Right lobe of liver (tissue), 6 donors: ENCODE results near the gene CACNA2D1. TPM values are rescaled to one million over a fixed set of nuclear protein-coding genes. Genes with fewer than 3 reads are reported as not detected.

Experiments used
- ATAC-seq, 4 donors: fragments of 200-7000 bp; cut with Tn5 transposase; one replicate each; pipeline ENCODE4 v1.9.1; 2020; ENCODE audit warnings: mild to moderate bottlenecking in 4 of 4, moderate library complexity in 4 of 4
- DNase-seq, 3 donors: peaks; one replicate each; pipeline ENCODE4 v3.0.0-alpha.2; 2020
- H3K27ac ChIP-seq, 3 donors: fragments of 200-600 bp; one replicate each; pipeline ENCODE4 v1.8.0; 2022
- H3K27me3 ChIP-seq, 2 donors: fragments of 200-600 bp; one replicate each; pipeline ENCODE4 v1.8.0; 2022
- H3K36me3 ChIP-seq, 4 donors: fragments of 200-600 bp; sonication (generic) in 1 of 4; one replicate each; pipeline versions ENCODE4 v1.5.1 to v1.8.0; 2017 to 2022; ENCODE audit warnings: control low read depth in 1 of 4
- H3K4me1 ChIP-seq, 4 donors: fragments of 200-600 bp; sonication (generic) in 1 of 4; one replicate each; pipeline versions ENCODE4 v1.5.1 to v1.8.0; 2017 to 2022; ENCODE audit warnings: control low read depth in 1 of 4
- H3K4me3 ChIP-seq, 3 donors: fragments of 200-600 bp; one replicate each; pipeline ENCODE4 v1.8.0; 2022
- H3K9me3 ChIP-seq, 4 donors: fragments of 200-600 bp; sonication (generic) in 1 of 4; one replicate each; pipeline versions ENCODE4 v1.5.1 to v1.8.0; 2017 to 2022; ENCODE audit warnings: control low read depth in 1 of 4
- CTCF ChIP-seq, 4 donors: fragments of 200-600 bp in 3 of 4; fragments of 450-650 bp in 1 of 4; IDR thresholded peaks; one replicate each; pipeline versions ENCODE4 v1.5.1 to v1.8.0; 2016 to 2022; ENCODE audit warnings: antibody characterized with exemption in 4 of 4, mild to moderate bottlenecking in 2 of 4
- POLR2A ChIP-seq: fragments of 450-650 bp; IDR thresholded peaks from one replicate; pipeline ENCODE4 v1.6.1; 2017; ENCODE audit warnings: antibody characterized with exemption, mild to moderate bottlenecking
- WGBS: methylation state at CpG from one replicate; pipeline ENCODE4 v1.1.6; 2018; ENCODE audit warnings: low coverage, low lambda C conversion rate; ENCODE audit not compliant: insufficient coverage; ENCODE audit errors: missing lambda C conversion rate; 5-methylcytosine and 5-hydroxymethylcytosine counted together
- intact Hi-C, 2 donors: fragments of 100-400 bp; cut with DNase I; formaldehyde crosslinking; loops; one replicate each; pipeline versions ENCODE4 v1.11.2 to v1.14.1; 2022
- total RNA-seq, 6 experiments: library from RNA; depleted of rRNA in 2 of 6; stranded (reverse); fragments of >200 nt in 2 of 6; fragmentation: NEBNext Ultra II Directional in 3 of 6; extraction: Animal tissue kit (Norgen Biotek cat#: 25700) in 3 of 6; gene quantifications; one replicate each; pipeline versions ENCODE4 v1.1.0 to v1.2.4, GENCODE V29; 2016 to 2023
- donor health status: DM: no; HTN: yes; CAD: no.
- donor health status: DM: no; HTN: no; CAD: no.
- donor health status: DM: no; HTN: no; CAD: no.
- donor health status: DM: no; HTN: yes; CAD: no.
- donor health status: DM: no; HTN: yes; CAD: no.

The CACNA2D1 gene
- total RNA-seq, 6 experiments from 2014 or later = 1.3 to 6.0 (median 2.2) TPM

- Histone ChIP-seq H3K27me3 (no peaks in the 10 kb centered on the region), H3K4me3 (no peak overlapping the region), H3K9me3 (no peaks in the 10 kb centered on the region), H3K36me3 (no peaks in the 10 kb centered on the region), H3K4me1 (no peaks in the 10 kb centered on the region), H3K27ac (no peak overlapping the region)
- no peak for DNase-seq
- TF ChIP-seq CTCF (IDR thresholded peaks at IDR 0.05) = no peak
- TF ChIP-seq POLR2A = no peak
- no peak for ATAC-seq
- WGBS = 44% methylated on average over 5 of the region's 5 CpGs
- intact Hi-C loops = no loop called here
Measured at GRCh38 chr7:82423446-82423845, 20.1 kb downstream of the CACNA2D1 start.

- H3K4me3 ChIP-seq = no peak overlapping the region
- no peak overlapping the region for H3K27ac ChIP-seq
- intact Hi-C loops = no loop called here
- TF ChIP-seq POLR2A (no peak), CTCF (IDR thresholded peaks at IDR 0.05) (no peak)
- DNase-seq (no peak), ATAC-seq (no peak)
- no peaks in the 10 kb centered on the region for H3K27me3 ChIP-seq
- 60% methylated on average over 1 of the region's 1 CpG for WGBS
- no peaks in the 10 kb centered on the region for H3K4me1 ChIP-seq
- no peaks in the 10 kb centered on the region for H3K9me3 ChIP-seq
- no peaks in the 10 kb centered on the region for H3K36me3 ChIP-seq
Measured at GRCh38 chr7:82419200-82419599, 24.4 kb downstream of the CACNA2D1 start.

- 60% methylated on average over 1 of the region's 1 CpG for WGBS
- H3K9me3 ChIP-seq = no peaks in the 10 kb centered on the region
- intact Hi-C loops = no loop called here
- TF ChIP-seq POLR2A (no peak), CTCF (IDR thresholded peaks at IDR 0.05) (no peak)
- DNase-seq = no peak
- H3K4me1 ChIP-seq = no peaks in the 10 kb centered on the region
- no peaks in the 10 kb centered on the region for H3K36me3 ChIP-seq
- ATAC-seq = no peak
- H3K27ac ChIP-seq = no peak overlapping the region
- no peaks in the 10 kb centered on the region for H3K27me3 ChIP-seq
- H3K4me3 ChIP-seq = no peak overlapping the region
Measured at GRCh38 chr7:82417898-82418297, 25.7 kb downstream of the CACNA2D1 start.

GRCh38 chr7:82416402-82416801 lies 27.2 kb downstream of the CACNA2D1 start:
- TF ChIP-seq POLR2A = no peak
- TF ChIP-seq CTCF (IDR thresholded peaks at IDR 0.05) = no peak
- Histone ChIP-seq H3K27ac (no peak overlapping the region), H3K4me1 (no peaks in the 10 kb centered on the region), H3K36me3 (no peaks in the 10 kb centered on the region), H3K9me3 (no peaks in the 10 kb centered on the region), H3K4me3 (no peak overlapping the region), H3K27me3 (no peaks in the 10 kb centered on the region)
- intact Hi-C loops = no loop called here
- WGBS = 63% methylated on average over 1 of the region's 1 CpG
- ATAC-seq (no peak), DNase-seq (no peak)

- ATAC-seq = no peak
- intact Hi-C loops = no loop called here
- Histone ChIP-seq H3K4me1 (no peaks in the 10 kb centered on the region), H3K27ac (no peak overlapping the region), H3K4me3 (no peak overlapping the region), H3K9me3 (no peaks in the 10 kb centered on the region), H3K27me3 (no peaks in the 10 kb centered on the region), H3K36me3 (no peaks in the 10 kb centered on the region)
- TF ChIP-seq POLR2A (no peak), CTCF (IDR thresholded peaks at IDR 0.05) (no peak)
- WGBS = 49% methylated on average over 3 of the region's 3 CpGs
- DNase-seq = no peak
Measured at GRCh38 chr7:82414389-82414788, 29.2 kb downstream of the CACNA2D1 start.
